Measurements from ENCODE around the gene FSIP1. TPM values are rescaled to one million over a fixed set of nuclear protein-coding genes. Genes with fewer than 3 reads are reported as not detected.

FSIP1 gene
- total RNA-seq, 1 donor from 2014 or later, result 0.54 TPM

DNA sequence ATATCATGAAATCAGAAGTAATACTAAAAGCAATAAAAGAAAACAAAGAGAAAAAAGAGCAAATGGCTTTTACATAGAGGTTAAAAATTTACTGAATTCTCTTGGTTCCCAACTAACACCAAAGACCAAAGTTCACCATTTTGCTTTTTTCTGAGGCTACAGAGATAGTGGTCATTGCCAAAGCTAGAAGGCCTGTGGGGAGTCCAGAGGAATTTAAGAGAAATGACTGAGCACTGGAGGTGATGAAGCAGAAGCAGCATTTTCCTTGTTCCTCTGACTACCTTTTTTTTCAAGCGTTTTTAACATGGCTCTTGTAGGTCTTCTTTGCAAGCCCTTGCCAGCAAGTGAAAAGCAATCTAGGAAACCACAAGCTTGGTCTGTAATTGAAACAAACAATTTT, 143.6 kb downstream of the FSIP1 start:
- no peaks in the 10 kb centered on the region for H3K9me3 Mint-ChIP-seq (ENCODE audit: unreplicated experiment)
- H3K27ac Mint-ChIP-seq (ENCODE audit: unreplicated experiment), result no peak overlapping the region
- H3K4me3 Mint-ChIP-seq (ENCODE audit: unreplicated experiment), result no peak overlapping the region
- H3K27me3 Mint-ChIP-seq (ENCODE audit: unreplicated experiment), result no peaks in the 10 kb centered on the region
- TF ChIP-seq, protein P1, sequence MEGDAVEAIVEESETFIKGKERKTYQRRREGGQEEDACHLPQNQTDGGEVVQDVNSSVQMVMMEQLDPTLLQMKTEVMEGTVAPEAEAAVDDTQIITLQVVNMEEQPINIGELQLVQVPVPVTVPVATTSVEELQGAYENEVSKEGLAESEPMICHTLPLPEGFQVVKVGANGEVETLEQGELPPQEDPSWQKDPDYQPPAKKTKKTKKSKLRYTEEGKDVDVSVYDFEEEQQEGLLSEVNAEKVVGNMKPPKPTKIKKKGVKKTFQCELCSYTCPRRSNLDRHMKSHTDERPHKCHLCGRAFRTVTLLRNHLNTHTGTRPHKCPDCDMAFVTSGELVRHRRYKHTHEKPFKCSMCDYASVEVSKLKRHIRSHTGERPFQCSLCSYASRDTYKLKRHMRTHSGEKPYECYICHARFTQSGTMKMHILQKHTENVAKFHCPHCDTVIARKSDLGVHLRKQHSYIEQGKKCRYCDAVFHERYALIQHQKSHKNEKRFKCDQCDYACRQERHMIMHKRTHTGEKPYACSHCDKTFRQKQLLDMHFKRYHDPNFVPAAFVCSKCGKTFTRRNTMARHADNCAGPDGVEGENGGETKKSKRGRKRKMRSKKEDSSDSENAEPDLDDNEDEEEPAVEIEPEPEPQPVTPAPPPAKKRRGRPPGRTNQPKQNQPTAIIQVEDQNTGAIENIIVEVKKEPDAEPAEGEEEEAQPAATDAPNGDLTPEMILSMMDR (IDR thresholded peaks at IDR 0.05), result no peak
- no peak for DNase-seq (ENCODE audit: extremely low spot score, unreplicated experiment)
- H3K36me3 Mint-ChIP-seq (ENCODE audit: unreplicated experiment), result no peaks in the 10 kb centered on the region
- H3K4me1 Mint-ChIP-seq (ENCODE audit: unreplicated experiment), result peaks cover 36% of the 10 kb centered on the region

DNA sequence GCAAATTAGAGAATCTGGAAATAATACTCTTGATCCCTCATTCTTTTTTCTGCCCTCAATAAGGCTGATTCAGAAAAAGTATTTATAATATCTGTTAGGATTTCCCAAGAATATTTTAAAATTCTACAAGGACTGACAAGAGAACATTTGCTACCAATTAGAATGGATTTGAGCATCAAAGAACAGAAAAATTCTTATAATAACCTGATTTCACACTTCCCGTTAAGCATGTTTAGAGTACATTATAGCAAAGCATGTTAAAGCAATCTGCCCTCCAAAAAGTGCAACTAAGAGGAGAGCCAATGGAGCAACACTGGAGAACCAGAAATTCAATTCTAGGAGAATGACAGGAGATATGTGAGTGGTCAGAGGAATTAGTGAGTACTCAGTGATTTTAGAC, 144.6 kb downstream of the FSIP1 start:
- Mint-ChIP-seq H3K27me3 (ENCODE audit: unreplicated experiment) (no peaks in the 10 kb centered on the region), H3K9me3 (ENCODE audit: unreplicated experiment) (no peaks in the 10 kb centered on the region), H3K4me1 (ENCODE audit: unreplicated experiment) (peaks cover 26% of the 10 kb centered on the region), H3K27ac (ENCODE audit: unreplicated experiment) (no peak overlapping the region), H3K36me3 (ENCODE audit: unreplicated experiment) (no peaks in the 10 kb centered on the region), H3K4me3 (ENCODE audit: unreplicated experiment) (no peak overlapping the region)
- TF ChIP-seq, protein P1 (IDR thresholded peaks at IDR 0.05), result no peak
- no peak for DNase-seq (ENCODE audit: extremely low spot score, unreplicated experiment)

DNA sequence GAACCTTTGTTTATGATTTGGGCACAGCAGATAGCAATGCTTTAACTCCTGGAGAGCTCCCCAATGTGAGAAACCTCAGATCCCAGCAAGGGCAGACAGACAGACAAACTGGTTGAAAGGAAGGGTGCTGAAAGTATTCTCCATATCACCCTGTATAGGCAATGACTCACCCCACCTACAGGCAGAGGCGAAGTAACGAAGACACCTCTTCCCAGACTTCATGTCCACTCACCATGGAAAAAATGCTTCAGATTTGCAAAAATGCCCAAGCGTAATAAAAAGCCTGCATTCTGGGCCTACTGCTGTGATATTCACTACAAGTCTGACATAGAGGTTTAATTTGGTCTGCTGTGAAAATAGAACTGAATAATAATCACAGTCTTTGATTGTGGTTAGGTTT, 151.3 kb downstream of the FSIP1 start:
- peak overlapping the region; percentile 4 for H3K27ac Mint-ChIP-seq (ENCODE audit: unreplicated experiment)
- DNase-seq (ENCODE audit: extremely low spot score, unreplicated experiment), result no peak

DNA sequence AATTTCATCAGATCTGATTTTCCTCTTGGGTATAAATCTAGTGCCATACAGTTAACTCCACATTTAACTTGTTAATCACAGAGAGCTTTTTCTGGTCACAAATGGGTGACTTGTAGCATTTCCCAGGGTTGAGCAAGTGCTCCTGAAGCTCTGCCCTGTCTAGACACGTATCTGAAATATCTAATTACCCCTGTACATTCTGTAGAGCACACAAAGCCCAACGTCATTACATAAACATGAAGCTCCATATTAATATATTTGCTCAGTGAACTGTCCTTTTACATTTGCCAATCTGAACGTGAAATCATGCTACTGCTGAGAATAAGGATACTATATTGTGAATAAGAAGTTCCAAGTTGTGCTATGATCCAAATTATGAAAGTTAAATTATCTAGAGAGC, 152.7 kb downstream of the FSIP1 start:
- no peak for DNase-seq (ENCODE audit: extremely low spot score, unreplicated experiment)
- H3K4me1 Mint-ChIP-seq (ENCODE audit: unreplicated experiment), result peaks cover 29% of the 10 kb centered on the region
- no peak overlapping the region for H3K27ac Mint-ChIP-seq (ENCODE audit: unreplicated experiment)

More for the DNA sequence above, 151.3 kb downstream of the FSIP1 start:
- Mint-ChIP-seq H3K9me3 (ENCODE audit: unreplicated experiment) (no peaks in the 10 kb centered on the region), H3K4me3 (ENCODE audit: unreplicated experiment) (no peak overlapping the region), H3K4me1 (ENCODE audit: unreplicated experiment) (peaks cover 16% of the 10 kb centered on the region), H3K36me3 (ENCODE audit: unreplicated experiment) (no peaks in the 10 kb centered on the region), H3K27me3 (ENCODE audit: unreplicated experiment) (no peaks in the 10 kb centered on the region)
- TF ChIP-seq, protein P1 (IDR thresholded peaks at IDR 0.05), result no peak

DNA sequence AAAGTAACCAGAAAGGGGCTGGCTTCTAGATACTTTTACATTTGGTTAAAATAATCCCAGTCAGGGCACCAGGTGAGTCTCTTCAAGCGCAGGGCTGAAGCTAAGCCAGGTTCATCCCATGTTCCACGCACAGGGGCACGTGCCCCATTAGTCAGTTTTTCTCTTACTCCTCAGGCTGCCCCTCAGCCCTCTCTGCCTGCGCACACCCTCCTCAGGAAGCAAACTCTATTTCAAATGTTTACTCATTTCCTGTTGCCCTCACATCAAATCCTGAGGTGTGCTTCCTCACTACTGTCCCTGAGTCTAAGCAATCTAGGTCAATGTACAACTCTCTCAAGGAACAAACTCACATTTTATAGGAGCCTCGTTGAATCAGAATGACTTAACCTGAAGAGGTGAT, 153.3 kb downstream of the FSIP1 start:
- Mint-ChIP-seq H3K27ac (ENCODE audit: unreplicated experiment) (no peak overlapping the region), H3K9me3 (ENCODE audit: unreplicated experiment) (no peaks in the 10 kb centered on the region), H3K27me3 (ENCODE audit: unreplicated experiment) (no peaks in the 10 kb centered on the region), H3K36me3 (ENCODE audit: unreplicated experiment) (no peaks in the 10 kb centered on the region), H3K4me1 (ENCODE audit: unreplicated experiment) (peaks cover 35% of the 10 kb centered on the region), H3K4me3 (ENCODE audit: unreplicated experiment) (no peak overlapping the region)
- no peak for DNase-seq (ENCODE audit: extremely low spot score, unreplicated experiment)
- TF ChIP-seq, protein P1 (IDR thresholded peaks at IDR 0.05), result no peak

More for the DNA sequence above, 152.7 kb downstream of the FSIP1 start:
- Mint-ChIP-seq H3K4me3 (ENCODE audit: unreplicated experiment) (no peak overlapping the region), H3K36me3 (ENCODE audit: unreplicated experiment) (no peaks in the 10 kb centered on the region), H3K9me3 (ENCODE audit: unreplicated experiment) (no peaks in the 10 kb centered on the region), H3K27me3 (ENCODE audit: unreplicated experiment) (no peaks in the 10 kb centered on the region)
- TF ChIP-seq, protein P1 (IDR thresholded peaks at IDR 0.05), result no peak

Data from osteocyte (in vitro differentiated cells).